ENCODE data around the gene SHISA7.

Gene SHISA7

DNA sequence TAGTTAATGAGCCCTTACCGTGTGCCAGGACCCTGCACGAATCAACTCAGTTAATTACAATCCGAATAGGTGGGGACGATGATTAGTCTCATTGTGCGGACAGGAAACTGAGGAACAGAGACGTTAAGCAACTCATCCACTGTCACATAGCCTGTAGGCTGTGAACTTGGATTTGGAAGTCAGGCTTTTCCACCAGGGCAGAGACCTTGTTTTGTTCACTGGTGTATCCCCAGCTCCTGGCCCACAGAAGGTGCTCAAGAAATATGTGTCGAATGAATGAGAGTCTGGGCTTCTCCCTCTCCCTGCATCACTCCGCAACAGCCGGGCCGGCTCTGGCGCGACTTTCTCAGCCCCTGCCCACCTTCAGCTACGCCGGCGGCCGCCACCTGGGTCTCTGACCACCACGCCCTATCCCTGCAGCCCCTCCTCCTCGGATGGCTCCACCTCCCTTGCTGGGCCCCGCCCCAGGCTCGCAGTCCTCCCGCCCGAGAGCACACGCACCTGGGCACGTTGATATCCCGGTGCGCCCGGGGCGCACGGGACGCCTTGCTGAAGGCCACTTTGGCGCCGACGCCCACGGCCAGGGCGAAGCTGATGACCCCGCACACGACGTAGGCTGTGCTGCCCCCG is 1.3 kb downstream of the SHISA7 start:
- FAIRE-seq, result no peak
- DNase-seq (ENCODE audit: insufficient read length, low spot score), result no peak
- TF ChIP-seq, protein P1, sequence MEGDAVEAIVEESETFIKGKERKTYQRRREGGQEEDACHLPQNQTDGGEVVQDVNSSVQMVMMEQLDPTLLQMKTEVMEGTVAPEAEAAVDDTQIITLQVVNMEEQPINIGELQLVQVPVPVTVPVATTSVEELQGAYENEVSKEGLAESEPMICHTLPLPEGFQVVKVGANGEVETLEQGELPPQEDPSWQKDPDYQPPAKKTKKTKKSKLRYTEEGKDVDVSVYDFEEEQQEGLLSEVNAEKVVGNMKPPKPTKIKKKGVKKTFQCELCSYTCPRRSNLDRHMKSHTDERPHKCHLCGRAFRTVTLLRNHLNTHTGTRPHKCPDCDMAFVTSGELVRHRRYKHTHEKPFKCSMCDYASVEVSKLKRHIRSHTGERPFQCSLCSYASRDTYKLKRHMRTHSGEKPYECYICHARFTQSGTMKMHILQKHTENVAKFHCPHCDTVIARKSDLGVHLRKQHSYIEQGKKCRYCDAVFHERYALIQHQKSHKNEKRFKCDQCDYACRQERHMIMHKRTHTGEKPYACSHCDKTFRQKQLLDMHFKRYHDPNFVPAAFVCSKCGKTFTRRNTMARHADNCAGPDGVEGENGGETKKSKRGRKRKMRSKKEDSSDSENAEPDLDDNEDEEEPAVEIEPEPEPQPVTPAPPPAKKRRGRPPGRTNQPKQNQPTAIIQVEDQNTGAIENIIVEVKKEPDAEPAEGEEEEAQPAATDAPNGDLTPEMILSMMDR (IDR thresholded peaks at IDR 0.05; ENCODE audit: insufficient read depth, missing control alignments), result no peak

DNA sequence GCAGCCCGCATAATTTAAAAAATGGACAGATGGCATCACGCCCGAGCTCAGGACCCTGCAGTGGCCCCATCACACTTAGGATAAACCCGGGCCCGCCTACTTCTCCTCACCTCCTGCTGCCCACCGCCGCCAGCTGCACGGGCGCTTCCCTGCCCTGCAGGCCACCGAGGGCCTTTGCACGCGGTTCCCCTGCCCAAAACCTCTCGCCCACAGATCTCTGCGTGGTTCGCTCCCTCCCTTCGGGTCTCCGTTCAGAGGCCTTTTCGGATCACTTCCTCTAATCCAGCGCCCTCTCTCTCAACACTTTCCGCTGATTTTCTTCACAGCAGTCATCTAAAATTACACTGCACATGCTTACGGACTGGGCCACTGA is 1.8 kb downstream of the SHISA7 start:
- FAIRE-seq (no peak), DNase-seq (ENCODE audit: insufficient read length, low spot score) (no peak)
- TF ChIP-seq, protein P1 (IDR thresholded peaks at IDR 0.05; ENCODE audit: insufficient read depth, missing control alignments), result no peak

DNA sequence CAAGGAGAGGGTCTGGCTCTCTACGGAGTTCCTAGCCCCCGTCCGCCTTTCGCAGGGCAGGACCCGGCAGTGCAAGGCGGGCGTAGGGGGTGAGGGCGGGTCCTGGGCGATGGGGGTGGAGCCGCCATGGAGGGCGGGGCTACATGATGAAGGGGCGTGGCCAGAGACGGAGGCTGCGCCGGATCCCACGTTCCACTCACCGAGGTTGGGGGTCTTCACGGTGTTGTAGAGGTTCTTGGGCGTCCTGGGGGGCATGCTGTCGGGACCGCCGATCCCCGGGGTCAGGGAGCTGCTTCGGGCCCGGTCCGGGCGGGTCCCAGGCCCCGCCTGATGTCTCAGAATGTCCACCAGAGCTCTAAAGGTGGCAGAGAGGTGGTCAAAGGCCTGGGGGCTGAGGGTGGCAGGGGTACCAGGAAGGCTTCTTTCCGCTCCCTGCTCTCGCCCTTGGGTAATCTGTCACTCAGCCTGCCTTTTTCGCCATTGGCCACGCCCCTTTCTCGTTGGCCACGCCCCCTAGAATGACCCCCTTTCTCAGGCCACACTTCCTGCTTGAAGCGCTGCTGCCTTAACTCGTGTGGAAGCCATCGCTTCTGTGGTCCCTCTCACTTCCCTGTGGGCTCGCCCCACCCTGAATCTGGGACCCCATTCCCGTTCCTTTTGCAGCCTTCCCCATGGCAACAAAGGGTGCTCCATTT is 2.5 kb downstream of the SHISA7 start:
- TF ChIP-seq, protein P1 (IDR thresholded peaks at IDR 0.05; ENCODE audit: insufficient read depth, missing control alignments), result no peak
- DNase-seq (ENCODE audit: insufficient read length, low spot score), result no peak
- no peak for FAIRE-seq

DNA sequence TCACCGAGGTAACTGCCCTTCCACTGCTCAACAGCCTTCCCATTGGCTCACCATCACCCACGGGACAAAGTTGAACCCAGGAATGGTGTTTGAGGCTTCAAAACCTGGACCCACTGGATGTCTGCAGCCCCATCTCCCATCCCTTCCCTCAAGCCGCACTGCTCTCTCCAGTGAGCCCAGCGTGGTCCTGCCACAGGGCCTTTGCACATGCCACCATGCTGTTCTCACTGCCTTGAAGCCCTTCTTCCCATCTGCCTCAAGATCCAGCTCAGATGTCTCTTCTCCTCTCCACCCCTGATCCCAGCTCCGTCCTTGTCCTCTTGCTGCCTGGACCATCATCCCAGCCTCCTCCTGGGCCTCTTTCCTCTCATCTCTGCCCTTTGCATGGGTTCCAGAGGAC is 4.0 kb downstream of the SHISA7 start:
- FAIRE-seq, result no peak
- TF ChIP-seq, protein P1 (IDR thresholded peaks at IDR 0.05; ENCODE audit: insufficient read depth, missing control alignments), result no peak
- DNase-seq (ENCODE audit: insufficient read length, low spot score), result no peak

DNA sequence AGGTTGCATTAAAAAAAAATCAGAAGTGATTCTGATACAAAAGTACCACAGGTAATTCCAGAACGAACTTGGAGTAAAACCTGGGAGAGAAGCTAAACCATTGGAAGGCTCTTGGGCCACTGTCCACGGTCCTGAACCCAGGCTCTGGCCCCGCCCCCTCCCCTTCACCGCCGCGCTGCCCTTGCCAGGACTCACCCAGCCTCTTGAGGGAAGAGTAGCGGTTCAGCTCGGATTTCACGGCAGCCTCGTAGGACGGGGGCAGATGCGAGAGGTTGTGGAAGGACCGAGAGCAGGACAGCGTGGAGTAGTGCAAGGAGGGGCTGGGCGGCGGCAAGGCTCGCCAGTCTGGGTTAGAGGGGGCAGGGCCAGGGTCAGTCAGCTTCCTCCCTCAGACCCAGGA is 5.7 kb downstream of the SHISA7 start:
- FAIRE-seq (no peak), DNase-seq (ENCODE audit: insufficient read length, low spot score) (no peak)
- TF ChIP-seq, protein P1 (IDR thresholded peaks at IDR 0.05; ENCODE audit: insufficient read depth, missing control alignments), result no peak

DNA sequence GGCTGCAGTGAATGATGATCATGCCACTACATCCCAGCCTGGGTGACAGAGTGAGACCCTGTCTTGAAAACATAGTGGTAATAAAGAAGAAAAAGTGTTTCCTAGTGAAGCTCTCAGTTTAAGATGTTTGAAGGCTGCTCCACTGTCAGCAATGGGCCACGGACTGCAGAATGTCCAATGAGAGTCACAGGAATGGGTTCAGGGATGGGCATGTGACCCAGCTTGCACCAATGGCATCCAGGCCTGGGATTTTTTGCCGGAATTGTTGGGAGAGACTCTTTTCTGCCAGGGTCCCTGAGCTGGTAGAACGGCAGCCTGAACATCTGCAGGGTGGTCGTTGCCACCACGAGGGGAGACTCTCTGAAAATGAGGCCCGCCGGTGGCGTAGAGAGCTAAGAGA is 6.3 kb downstream of the SHISA7 start:
- no peak for DNase-seq (ENCODE audit: insufficient read length, low spot score)
- TF ChIP-seq, protein P1 (IDR thresholded peaks at IDR 0.05; ENCODE audit: insufficient read depth, missing control alignments), result no peak

DNA sequence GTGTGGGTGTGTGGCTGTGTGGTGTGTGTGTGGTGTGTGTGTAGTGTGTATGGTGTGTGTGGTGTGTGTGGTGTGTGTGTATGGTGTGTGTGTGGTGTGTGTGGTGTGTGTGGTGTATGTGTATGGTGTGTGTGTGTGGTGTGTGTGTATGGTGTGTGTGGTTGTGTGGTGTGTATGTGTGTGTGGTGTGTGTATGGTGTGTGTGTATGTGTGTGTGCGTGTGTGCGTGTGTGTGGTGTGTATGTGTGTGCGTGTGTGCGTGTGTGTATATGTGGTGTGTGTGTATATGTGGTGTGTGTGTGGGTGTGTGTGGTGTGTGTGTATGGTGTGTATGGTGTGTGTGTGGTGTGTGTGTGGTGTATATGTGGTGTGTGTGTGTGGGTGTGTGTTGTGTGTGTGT is 8.1 kb downstream of the SHISA7 start:
- TF ChIP-seq, protein P1 (IDR thresholded peaks at IDR 0.05; ENCODE audit: insufficient read depth, missing control alignments), result no peak
- FAIRE-seq (no peak), DNase-seq (ENCODE audit: insufficient read length, low spot score) (no peak)

More for the DNA sequence above, 6.3 kb downstream of the SHISA7 start:
- FAIRE-seq, result no peak

All from D721Med (cell line).